Measurements from ENCODE around the gene COL6A2. TPM values are rescaled to one million over a fixed set of nuclear protein-coding genes. Genes with fewer than 3 reads are reported as not detected.

The COL6A2 gene
- total RNA-seq, 1 donor from 2014 or later, result 378 TPM

DNA sequence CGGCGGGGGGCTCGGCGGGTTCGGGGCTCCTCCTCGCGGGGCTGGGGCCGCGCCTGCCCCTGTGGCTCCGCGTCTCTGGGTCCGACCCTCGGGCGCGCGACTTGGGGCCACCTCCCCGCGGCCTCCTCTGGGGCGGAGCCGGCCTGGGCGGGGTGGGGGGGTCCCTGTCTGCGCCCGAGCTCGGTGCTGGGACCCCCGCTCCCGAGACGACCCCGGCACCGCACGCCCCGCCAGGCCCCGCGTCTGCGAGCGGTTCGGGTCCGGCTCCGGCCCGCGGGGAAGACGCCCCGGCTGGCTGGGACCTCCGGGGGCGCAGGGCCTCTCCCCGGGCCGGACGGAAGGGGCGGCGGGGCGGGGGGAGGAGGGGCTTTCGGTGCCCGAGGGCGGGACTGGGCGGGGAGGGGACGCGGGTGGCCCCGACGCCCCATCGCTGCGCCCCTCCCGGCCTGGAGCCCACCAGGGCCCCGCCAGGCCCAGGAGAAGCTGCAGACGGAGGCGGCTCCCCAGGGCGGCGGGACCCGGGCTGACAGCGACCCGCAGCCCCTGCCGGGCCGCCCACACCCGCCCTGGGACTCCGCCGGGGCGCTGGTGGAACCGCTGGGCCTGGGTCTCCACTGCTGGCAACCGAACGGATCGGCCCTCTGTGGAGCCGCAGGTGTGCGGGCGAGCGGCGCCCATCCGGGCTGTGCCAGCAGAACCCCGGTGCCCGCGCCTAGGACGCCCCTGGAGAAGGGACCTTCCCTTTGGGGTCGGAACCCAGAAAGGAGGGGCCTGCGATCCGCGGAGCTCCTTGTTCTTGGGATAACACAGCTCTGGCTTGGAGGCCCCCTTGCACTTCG, 610 bp downstream of the COL6A2 start:
- TF ChIP-seq, protein P1, sequence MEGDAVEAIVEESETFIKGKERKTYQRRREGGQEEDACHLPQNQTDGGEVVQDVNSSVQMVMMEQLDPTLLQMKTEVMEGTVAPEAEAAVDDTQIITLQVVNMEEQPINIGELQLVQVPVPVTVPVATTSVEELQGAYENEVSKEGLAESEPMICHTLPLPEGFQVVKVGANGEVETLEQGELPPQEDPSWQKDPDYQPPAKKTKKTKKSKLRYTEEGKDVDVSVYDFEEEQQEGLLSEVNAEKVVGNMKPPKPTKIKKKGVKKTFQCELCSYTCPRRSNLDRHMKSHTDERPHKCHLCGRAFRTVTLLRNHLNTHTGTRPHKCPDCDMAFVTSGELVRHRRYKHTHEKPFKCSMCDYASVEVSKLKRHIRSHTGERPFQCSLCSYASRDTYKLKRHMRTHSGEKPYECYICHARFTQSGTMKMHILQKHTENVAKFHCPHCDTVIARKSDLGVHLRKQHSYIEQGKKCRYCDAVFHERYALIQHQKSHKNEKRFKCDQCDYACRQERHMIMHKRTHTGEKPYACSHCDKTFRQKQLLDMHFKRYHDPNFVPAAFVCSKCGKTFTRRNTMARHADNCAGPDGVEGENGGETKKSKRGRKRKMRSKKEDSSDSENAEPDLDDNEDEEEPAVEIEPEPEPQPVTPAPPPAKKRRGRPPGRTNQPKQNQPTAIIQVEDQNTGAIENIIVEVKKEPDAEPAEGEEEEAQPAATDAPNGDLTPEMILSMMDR (IDR thresholded peaks at IDR 0.05; ENCODE audit: unreplicated experiment), result no peak
- H3K4me3 Mint-ChIP-seq (ENCODE audit: unreplicated experiment), result peak overlapping the region; percentile 93

DNA sequence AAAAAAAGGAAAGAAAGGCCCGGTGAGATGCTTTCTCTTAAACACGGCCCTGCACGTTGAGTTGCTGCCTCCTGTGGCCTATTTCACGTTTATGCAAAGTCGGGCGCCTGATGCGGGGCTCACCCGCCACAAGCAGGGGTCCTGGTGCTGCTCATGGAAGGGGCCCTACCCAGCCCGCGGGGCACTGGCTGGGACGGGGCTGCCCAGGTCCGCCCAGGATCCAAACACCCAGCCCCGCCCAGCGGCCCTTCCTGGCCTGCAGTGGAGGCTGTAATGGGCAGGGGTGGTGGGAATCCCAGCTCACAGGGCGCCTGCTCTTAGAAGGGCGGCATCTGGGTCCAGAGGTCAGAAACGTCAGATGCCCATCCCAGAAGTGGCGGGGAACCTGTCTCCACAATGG, 1.6 kb downstream of the COL6A2 start:
- Mint-ChIP-seq H3K27me3 (ENCODE audit: unreplicated experiment) (peaks cover 22% of the 10 kb centered on the region), H3K4me1 (ENCODE audit: unreplicated experiment) (peaks cover 13% of the 10 kb centered on the region), H3K27ac (ENCODE audit: unreplicated experiment) (no peak overlapping the region), H3K4me3 (ENCODE audit: unreplicated experiment) (no peak overlapping the region), H3K9me3 (ENCODE audit: unreplicated experiment) (peaks cover 5% of the 10 kb centered on the region), H3K36me3 (ENCODE audit: low read depth, unreplicated experiment) (peaks cover 30% of the 10 kb centered on the region)
- TF ChIP-seq, protein P1 (IDR thresholded peaks at IDR 0.05; ENCODE audit: unreplicated experiment), result no peak
- peak; percentile 19 for DNase-seq (ENCODE audit: low spot score)

More for the DNA sequence above, 610 bp downstream of the COL6A2 start:
- H3K27ac Mint-ChIP-seq (ENCODE audit: unreplicated experiment), result no peak overlapping the region
- H3K9me3 Mint-ChIP-seq (ENCODE audit: unreplicated experiment), result peaks cover 5% of the 10 kb centered on the region
- peaks cover 13% of the 10 kb centered on the region for H3K4me1 Mint-ChIP-seq (ENCODE audit: unreplicated experiment)
- peaks cover 22% of the 10 kb centered on the region for H3K27me3 Mint-ChIP-seq (ENCODE audit: unreplicated experiment)
- peaks cover 28% of the 10 kb centered on the region for H3K36me3 Mint-ChIP-seq (ENCODE audit: low read depth, unreplicated experiment)
- peak; percentile 31 for DNase-seq (ENCODE audit: low spot score)

DNA sequence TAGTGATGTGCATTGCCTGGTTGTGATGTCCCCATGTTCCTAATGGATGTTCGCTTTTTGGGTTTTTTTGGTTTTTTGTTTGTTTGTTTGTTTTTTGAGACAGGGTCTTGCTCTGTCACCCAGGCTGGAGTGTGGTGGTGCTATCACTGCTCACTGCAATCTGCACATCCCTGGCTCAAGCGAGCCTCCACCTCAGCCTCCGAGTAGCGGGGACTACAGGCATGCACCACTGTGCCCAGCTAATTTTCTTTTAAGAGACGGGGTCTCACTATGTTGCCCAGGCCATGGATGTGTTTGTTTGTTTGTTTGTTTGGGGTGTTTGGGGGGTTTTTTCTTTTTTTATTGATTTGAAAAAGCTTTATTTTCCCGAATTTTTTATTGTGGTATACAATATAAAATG, 2.1 kb downstream of the COL6A2 start:
- H3K4me3 Mint-ChIP-seq (ENCODE audit: unreplicated experiment), result peak overlapping the region; percentile 60
- H3K4me1 Mint-ChIP-seq (ENCODE audit: unreplicated experiment), result peaks cover 13% of the 10 kb centered on the region
- TF ChIP-seq, protein P1 (IDR thresholded peaks at IDR 0.05; ENCODE audit: unreplicated experiment), result no peak
- no peak overlapping the region for H3K27ac Mint-ChIP-seq (ENCODE audit: unreplicated experiment)
- DNase-seq (ENCODE audit: low spot score), result no peak
- H3K9me3 Mint-ChIP-seq (ENCODE audit: unreplicated experiment), result peaks cover 5% of the 10 kb centered on the region
- H3K27me3 Mint-ChIP-seq (ENCODE audit: unreplicated experiment), result peaks cover 19% of the 10 kb centered on the region
- H3K36me3 Mint-ChIP-seq (ENCODE audit: low read depth, unreplicated experiment), result peaks cover 31% of the 10 kb centered on the region

DNA sequence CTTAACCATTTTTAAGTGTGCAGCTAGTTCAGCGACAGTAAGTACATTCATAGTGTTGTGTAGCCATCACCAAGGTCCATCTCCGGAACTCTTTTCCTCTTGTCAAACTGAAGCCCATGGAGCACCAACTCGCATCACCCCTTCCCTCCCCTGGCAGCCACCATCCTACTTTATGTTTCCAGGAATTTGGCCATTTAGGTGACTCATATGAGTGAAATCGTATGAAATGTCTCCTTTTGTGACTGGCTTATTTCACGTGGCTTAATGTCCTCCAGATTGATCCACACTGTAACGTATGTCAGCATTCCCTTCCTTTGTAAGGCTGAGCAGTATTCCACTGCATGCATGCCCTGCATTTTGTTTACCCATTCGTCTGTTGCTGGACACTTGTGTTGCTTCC, 2.5 kb downstream of the COL6A2 start:
- peaks cover 17% of the 10 kb centered on the region for H3K27me3 Mint-ChIP-seq (ENCODE audit: unreplicated experiment)
- H3K27ac Mint-ChIP-seq (ENCODE audit: unreplicated experiment), result no peak overlapping the region
- peaks cover 5% of the 10 kb centered on the region for H3K9me3 Mint-ChIP-seq (ENCODE audit: unreplicated experiment)
- TF ChIP-seq, protein P1 (IDR thresholded peaks at IDR 0.05; ENCODE audit: unreplicated experiment), result no peak
- peak overlapping the region; percentile 60 for H3K4me3 Mint-ChIP-seq (ENCODE audit: unreplicated experiment)
- peaks cover 31% of the 10 kb centered on the region for H3K36me3 Mint-ChIP-seq (ENCODE audit: low read depth, unreplicated experiment)
- H3K4me1 Mint-ChIP-seq (ENCODE audit: unreplicated experiment), result peaks cover 13% of the 10 kb centered on the region
- no peak for DNase-seq (ENCODE audit: low spot score)

DNA sequence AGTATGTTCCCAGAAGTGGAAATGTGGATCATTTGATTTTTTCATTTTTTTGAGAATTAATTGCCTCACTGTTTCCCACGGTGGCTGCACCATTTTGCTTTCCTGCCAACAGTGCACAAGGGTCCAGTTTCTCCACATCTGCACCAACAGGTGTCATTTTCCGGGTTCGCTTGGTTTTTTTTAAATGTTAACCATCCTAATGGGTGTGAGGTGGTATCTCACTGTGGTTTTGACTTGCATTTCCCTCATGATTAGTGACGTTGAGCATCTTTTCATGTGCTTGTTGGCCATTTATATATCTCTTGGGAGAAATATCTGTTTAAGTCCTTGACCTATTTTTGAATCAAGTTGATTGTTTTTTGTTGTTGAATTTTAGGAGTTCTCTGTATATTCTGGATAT, 3.0 kb downstream of the COL6A2 start:
- no peak overlapping the region for H3K27ac Mint-ChIP-seq (ENCODE audit: unreplicated experiment)

More for the DNA sequence above, 3.0 kb downstream of the COL6A2 start:
- DNase-seq (ENCODE audit: low spot score), result no peak
- peak overlapping the region; percentile 60 for H3K4me3 Mint-ChIP-seq (ENCODE audit: unreplicated experiment)
- peaks cover 14% of the 10 kb centered on the region for H3K27me3 Mint-ChIP-seq (ENCODE audit: unreplicated experiment)
- H3K9me3 Mint-ChIP-seq (ENCODE audit: unreplicated experiment), result peaks cover 5% of the 10 kb centered on the region
- TF ChIP-seq, protein P1 (IDR thresholded peaks at IDR 0.05; ENCODE audit: unreplicated experiment), result no peak
- peaks cover 31% of the 10 kb centered on the region for H3K36me3 Mint-ChIP-seq (ENCODE audit: low read depth, unreplicated experiment)
- peaks cover 13% of the 10 kb centered on the region for H3K4me1 Mint-ChIP-seq (ENCODE audit: unreplicated experiment)
